K562 (cell line): ENCODE results near the gene KIF5C. TPM values are rescaled to one million over a fixed set of nuclear protein-coding genes. Genes with fewer than 3 reads are reported as not detected.

Experiments
- ATAC-seq: fragments of 200-7000 bp; cut with Tn5 transposase; 3 replicates; pipeline ENCODE4 v1.9.1; 2020; ENCODE audit warnings: moderate library complexity
- BruUV-seq: library from RNA; stranded (reverse); fragments of 400-500 nt; replicated peaks from 2 replicates; lab custom pipeline; 2021; lab: Mats Ljungman, UMichigan
- CTCF ChIA-PET: fragments of 300-600 bp; formaldehyde crosslinking; extraction: SDS; loops from one replicate; lab custom pipeline; 2021; ENCODE audit warnings: low intra/inter-chr PET ratio; lab: Yijun Ruan, JAX
- POLR2A ChIA-PET: fragments of 300-600, 350-650 bp; sonication (Branson Sonifier 250); formaldehyde crosslinking; extraction: SDS; loops from one replicate; lab custom pipeline; 2021; ENCODE audit warnings: antibody characterized with exemption, inconsistent platforms; lab: Yijun Ruan, JAX
- DNase-seq, 4 experiments: peaks; one replicate each; pipeline versions ENCODE4 v3.0.0 to v3.0.0-alpha.2; 2011 to 2018; ENCODE audit warnings: low spot score in 3 of 4, mixed read lengths in 3 of 4; ENCODE audit errors: extremely low read depth in 1 of 4
- FAIRE-seq: peaks from 2 replicates; lab custom pipeline; 2011; peaks lifted over from hg19 to GRCh38; lab: Jason Lieb, UNC
- H2AFZ ChIP-seq: 2 replicates; pipeline ENCODE4 v1.6.0; 2011; ENCODE audit warnings: low read depth, low read length, control low read depth, inconsistent platforms
- H3K27ac ChIP-seq: fragments of 200-600 bp; 3 replicates; pipeline ENCODE4 v1.8.0; 2011; ENCODE audit warnings: low read depth, mild to moderate bottlenecking, control low read depth, inconsistent platforms, low read length, moderate library complexity, mixed read lengths; ENCODE audit errors: extremely low read depth
- H3K27me3 ChIP-seq, 2 experiments: fragments of 300-600 bp in 1 of 2; 2 replicates in 1 of 2; 3 replicates in 1 of 2; pipeline versions ENCODE4 v1.6.0 to v1.8.0; 2011; ENCODE audit warnings: inconsistent platforms in 2 of 2, low read length in 2 of 2, mild to moderate bottlenecking in 1 of 2, mixed read lengths in 1 of 2, moderate library complexity in 1 of 2; ENCODE audit not compliant: control insufficient read depth in 2 of 2, insufficient read depth in 2 of 2
- H3K36me3 ChIP-seq: fragments of 300-600 bp; 3 replicates; pipeline ENCODE4 v1.8.0; 2011; ENCODE audit warnings: mild to moderate bottlenecking, low read length, inconsistent platforms; ENCODE audit not compliant: control insufficient read depth, insufficient read depth
- H3K4me1 ChIP-seq, 2 experiments: fragments of 200-600 bp in 1 of 2; replicated peaks in 1 of 2; 2 replicates in 1 of 2; 3 replicates in 1 of 2; pipeline versions ENCODE4 v1.5.1 to v1.8.0; 2011; ENCODE audit warnings: inconsistent platforms in 2 of 2, low read length in 2 of 2, mild to moderate bottlenecking in 1 of 2, mixed read lengths in 1 of 2, moderate library complexity in 1 of 2; ENCODE audit not compliant: control insufficient read depth in 2 of 2, insufficient read depth in 2 of 2
- H3K4me2 ChIP-seq: 2 replicates; pipeline ENCODE4 v1.6.1; 2011; ENCODE audit warnings: low read length, control low read depth, inconsistent platforms, mixed read lengths; ENCODE audit not compliant: insufficient read depth
- H3K4me3 ChIP-seq: fragments of 200-600 bp; sonication (generic), shearing (Covaris generic); 2 replicates; pipeline ENCODE4 v1.5.1; 2016; ENCODE audit warnings: control low read depth, inconsistent platforms
- H3K79me2 ChIP-seq: fragments of 200-600 bp; 3 replicates; pipeline ENCODE4 v1.8.0; 2011; ENCODE audit warnings: low read length, inconsistent platforms; ENCODE audit not compliant: control insufficient read depth, insufficient read depth
- H3K9ac ChIP-seq, 2 experiments: 2 replicates each; pipeline versions ENCODE4 v1.6.0 to v1.6.1; 2011; ENCODE audit warnings: low read depth in 2 of 2, low read length in 2 of 2, control low read depth in 1 of 2, inconsistent platforms in 1 of 2, mild to moderate bottlenecking in 1 of 2, mixed read lengths in 1 of 2; ENCODE audit not compliant: insufficient read depth in 1 of 2
- H3K9me1 ChIP-seq: one replicate; pipeline ENCODE4 v1.6.0; 2011; ENCODE audit warnings: inconsistent platforms, mild to moderate bottlenecking, low read length, moderate library complexity; ENCODE audit not compliant: control insufficient read depth, insufficient read depth
- H3K9me3 ChIP-seq: replicated peaks from 2 replicates; pipeline ENCODE4 v1.5.1; 2011; ENCODE audit warnings: low read depth, low read length, inconsistent platforms; ENCODE audit not compliant: control insufficient read depth, insufficient read depth
- H4K20me1 ChIP-seq: replicated peaks from 2 replicates; pipeline ENCODE4 v1.6.1; 2011; ENCODE audit warnings: low read length, inconsistent platforms, mixed read lengths; ENCODE audit not compliant: control insufficient read depth, insufficient read depth
- ARID3A ChIP-seq: IDR thresholded peaks from 2 replicates; pipeline ENCODE4 v1.6.1; 2012; ENCODE audit warnings: low read depth, low read length, improper control_type of control experiment, borderline replicate concordance
- HNRNPLL ChIP-seq: fragments of 200-400 bp; formaldehyde crosslinking; IDR thresholded peaks from 2 replicates; pipeline ENCODE4 v1.6.1; 2017; ENCODE audit warnings: low read length, low read depth, mild to moderate bottlenecking; ENCODE audit not compliant: poor library complexity, severe bottlenecking
- SNAPC5 ChIP-seq: fragments of 250-450 bp; sonication (Bioruptor Pico); IDR thresholded peaks from 2 replicates; pipeline ENCODE4 v1.8.0; 2021; ENCODE audit warnings: moderate library complexity, mild to moderate bottlenecking, inconsistent platforms
- ZBTB43 ChIP-seq: sonication (generic); formaldehyde crosslinking; IDR thresholded peaks from 2 replicates; pipeline ENCODE4 v1.8.0; 2023; ENCODE audit warnings: mild to moderate bottlenecking, missing genetic modification reagents
- ZNF263 ChIP-seq: sonication (generic); formaldehyde crosslinking; IDR thresholded peaks from 2 replicates; pipeline ENCODE4 v1.8.0; 2022; ENCODE audit warnings: mild to moderate bottlenecking, missing genetic modification reagents, borderline replicate concordance
- WGBS: fragments of 100-300 bp; shearing (Covaris generic); methylation state at CpG from one replicate; pipeline ENCODE4 v1.1.6; 2016; ENCODE audit warnings: low coverage, mixed read lengths; ENCODE audit not compliant: insufficient coverage; ENCODE audit errors: missing lambda C conversion rate; 5-methylcytosine and 5-hydroxymethylcytosine counted together
- in situ Hi-C: fragments of 300-500 bp; cut with MboI; formaldehyde crosslinking; loops from 4 replicates; pipeline ENCODE4 v1.15.0; 2018; ENCODE audit warnings: inconsistent platforms, mixed read lengths
- intact Hi-C: fragments of 100-400 bp; cut with micrococcal nuclease; formaldehyde crosslinking; loops from 2 replicates; pipeline ENCODE4 v1.14.2; 2022
- polyA plus RNA-seq, 8 experiments: library from polyadenylated mRNA; depleted of rRNA in 4 of 8; stranded (reverse) in 5 of 8; unstranded in 3 of 8; fragments of >200 nt; fragmentation: Nextera tagmentation in 2 of 8; fragmentation: Illumina TruSeq in 1 of 8; extraction: Ambion mirVana in 2 of 8; extraction: Trizol in 1 of 8; gene quantifications; 2 replicates each; pipeline versions ENCODE4 v1.2.1 to v1.2.3, GENCODE V29; 2011 to 2014; ENCODE audit warnings: inconsistent platforms in 1 of 8, missing spikeins in 1 of 8
- total RNA-seq, 7 experiments: library from RNA; depleted of rRNA in 6 of 7; stranded (reverse); fragments of >200 nt in 6 of 7; fragmentation: Illumina TruSeq in 2 of 7; extraction: Trizol in 2 of 7; gene quantifications; 2 replicates each; pipeline versions ENCODE4 v1.2.1 to v1.2.3, GENCODE V29; 2011 to 2021; ENCODE audit warnings: low replicate concordance in 1 of 7

Gene KIF5C
- total and polyA plus RNA-seq, 9 of the 15 experiments (the other 6 are each of a cell fraction or from before 2014, with no cell fraction given) = 0.01 to 0.09 (median 0.01) TPM; not detected in 6

- peaks cover 10 to 20% of the 10 kb centered on the region in 2 experiments; a peak in 4 of 5 replicates for H3K27me3 ChIP-seq
- H4K20me1 ChIP-seq = no peaks in the 10 kb centered on the region
- H3K9me1 ChIP-seq = no peaks in the 10 kb centered on the region
- no peak overlapping the region for H2AFZ ChIP-seq
- no peaks in the 10 kb centered on the region for H3K79me2 ChIP-seq
- no peak overlapping the region for H3K4me3 ChIP-seq
- H3K27ac ChIP-seq = no peak overlapping the region
- BruUV-seq = no TSS peak
- no peak overlapping the region for H3K4me2 ChIP-seq
- H3K9ac ChIP-seq = no peak overlapping the region
- H3K36me3 ChIP-seq = no peaks in the 10 kb centered on the region
- FAIRE-seq (no peak), DNase-seq (no peak), ATAC-seq (no peak; the same call in 1 of the 3 replicates)
- no peak for TF ChIP-seq ZNF263 (CRISPR knock-in tag)
- TF ChIP-seq SNAPC5 = no peak
- no peak for TF ChIP-seq ZBTB43 (CRISPR knock-in tag)
- no peak for TF ChIP-seq ARID3A
- TF ChIP-seq HNRNPLL = no peak
- WGBS = 0% methylated on average over 7 of the region's 7 CpGs
- ChIA-PET CTCF (no interaction called here), POLR2A (no interaction called here)
- no peaks in the 10 kb centered on the region for H3K9me3 ChIP-seq
- in situ Hi-C loops (no loop called here), intact Hi-C loops (no loop called here)
- H3K4me1 ChIP-seq = no peaks in the 10 kb centered on the region
Measured at GRCh38 chr2:148947299-148947698, 72.3 kb downstream of the KIF5C start.
